Hepatocyte (in vitro differentiated cells): ENCODE data around the gene SIGLEC10. TPM values are rescaled to one million over a fixed set of nuclear protein-coding genes. Genes with fewer than 3 reads are reported as not detected.

ENCODE experiments used
- DNase-seq: peaks from one replicate; pipeline ENCODE4 v3.0.0-alpha.2; 2016; ENCODE audit warnings: low spot score
- H2AFZ ChIP-seq: fragments of 200-600 bp; sonication (generic); 2 replicates; pipeline ENCODE4 v1.6.0; 2016; ENCODE audit warnings: antibody characterized with exemption, mild to moderate bottlenecking
- H3K27ac ChIP-seq: fragments of 200-600 bp; sonication (generic); 2 replicates; pipeline ENCODE4 v1.5.1; 2016; ENCODE audit warnings: mild to moderate bottlenecking
- H3K27me3 ChIP-seq: fragments of 200-600 bp; sonication (generic); 2 replicates; pipeline ENCODE4 v1.6.1; 2016
- H3K36me3 ChIP-seq: fragments of 200-600 bp; sonication (generic); replicated peaks from 2 replicates; pipeline ENCODE4 v1.5.1; 2016; ENCODE audit warnings: low read depth; ENCODE audit not compliant: insufficient read depth
- H3K4me1 ChIP-seq: fragments of 200-600 bp; sonication (generic); 2 replicates; pipeline ENCODE4 v1.5.1; 2016; ENCODE audit warnings: mild to moderate bottlenecking, moderate library complexity; ENCODE audit not compliant: insufficient read depth
- H3K4me2 ChIP-seq: fragments of 200-600 bp; sonication (generic); 2 replicates; pipeline ENCODE4 v1.6.0; 2016
- H3K4me3 ChIP-seq: fragments of 200-600 bp; sonication (generic); 2 replicates; pipeline ENCODE4 v1.5.1; 2016; ENCODE audit warnings: mild to moderate bottlenecking
- H3K79me2 ChIP-seq: fragments of 200-600 bp; sonication (generic); 2 replicates; pipeline ENCODE4 v1.6.0; 2017; ENCODE audit warnings: mild to moderate bottlenecking
- H3K9me2 ChIP-seq: fragments of 200-600 bp; sonication (generic); replicated peaks from 2 replicates; pipeline ENCODE4 v1.6.0; 2017; ENCODE audit warnings: mild to moderate bottlenecking; ENCODE audit not compliant: insufficient read depth
- H3K9me3 ChIP-seq: fragments of 200-600 bp; sonication (generic); 2 replicates; pipeline ENCODE4 v1.5.1; 2016; ENCODE audit warnings: low read depth, mild to moderate bottlenecking
- H4K20me1 ChIP-seq: fragments of 200-600 bp; sonication (generic); 2 replicates; pipeline ENCODE4 v1.6.0; 2016; ENCODE audit warnings: mild to moderate bottlenecking; ENCODE audit not compliant: insufficient read depth, poor library complexity, severe bottlenecking
- EZH2 ChIP-seq: fragments of 200-600 bp; sonication (generic); IDR thresholded peaks from 2 replicates; pipeline ENCODE4 v1.6.1; 2016; ENCODE audit warnings: antibody characterized with exemption, mild to moderate bottlenecking, borderline replicate concordance
- EZH2phosphoT487 ChIP-seq: fragments of 200-600 bp; sonication (generic); IDR thresholded peaks from one replicate; pipeline ENCODE4 v1.6.1; 2018; ENCODE audit warnings: antibody characterized with exemption, mild to moderate bottlenecking, low read depth, moderate library complexity; ENCODE audit not compliant: unreplicated experiment, severe bottlenecking
- WGBS: methylation state at CpG from one replicate; pipeline ENCODE4 v1.1.6; 2016; ENCODE audit warnings: low lambda C conversion rate; ENCODE audit errors: missing lambda C conversion rate; 5-methylcytosine and 5-hydroxymethylcytosine counted together
- polyA plus RNA-seq: library from polyadenylated mRNA; unstranded; fragments of >200 nt; fragmentation: Nextera tagmentation; extraction: Ambion mirVana; gene quantifications from 2 replicates; pipeline ENCODE4 v1.2.1, GENCODE V29; 2016
- total RNA-seq: library from RNA; depleted of rRNA; stranded (reverse); fragments of >200 nt; gene quantifications from 2 replicates; pipeline ENCODE4 v1.2.3, GENCODE V29; 2014
- TF ChIP-seq, protein P1 (sequence below): fragments of 200-600 bp; sonication (generic); IDR thresholded peaks from 2 replicates; pipeline ENCODE4 v1.5.1; 2016; ENCODE audit warnings: antibody characterized with exemption, mild to moderate bottlenecking; ENCODE audit not compliant: poor library complexity

The SIGLEC10 gene
- total and polyA plus RNA-seq, 2 experiments from 2014 or later = 1.6 TPM; not detected in 1

DNA sequence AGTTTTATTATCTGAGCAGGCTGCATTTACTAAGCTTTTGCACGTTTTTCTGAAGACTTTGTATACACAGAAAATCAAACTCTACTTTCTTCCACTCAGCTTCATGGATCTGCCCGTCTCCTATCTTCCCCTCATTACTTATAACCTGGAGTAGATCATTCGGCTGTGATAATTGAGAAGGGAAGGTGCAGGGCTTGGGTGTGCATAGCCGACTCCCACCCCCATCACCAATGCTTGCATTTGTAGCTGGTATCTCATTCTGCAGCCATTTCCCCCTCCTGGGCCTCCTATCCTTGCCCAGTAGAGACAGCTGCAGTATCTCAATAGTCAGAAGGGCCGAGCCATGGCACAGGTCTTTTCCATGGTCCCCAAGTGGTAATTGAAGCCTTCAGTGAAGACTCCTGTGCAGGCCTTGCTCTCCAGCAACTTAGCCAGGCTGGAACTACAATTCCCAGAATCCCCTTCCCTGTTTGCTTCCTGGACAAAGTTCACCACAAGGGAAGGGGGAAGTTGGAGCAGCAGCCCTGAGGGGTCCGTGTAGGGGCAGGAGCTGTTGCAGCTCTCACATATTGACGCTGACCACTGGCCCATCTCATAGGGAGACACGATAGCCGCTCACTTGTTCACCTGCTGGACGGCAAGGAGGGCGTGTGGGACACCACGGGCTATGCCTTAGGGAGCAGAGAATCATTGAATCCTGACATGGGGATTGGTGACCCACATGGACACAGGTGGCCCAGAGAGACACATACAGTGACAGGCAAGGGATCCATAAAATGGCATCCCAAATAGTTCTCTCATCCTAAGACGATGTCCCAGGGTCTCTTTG, 42.9 kb upstream of the SIGLEC10 start:
- H2AFZ ChIP-seq = no peak overlapping the region
- TF ChIP-seq EZH2phosphoT487 (no peak), EZH2 (no peak)
- TF ChIP-seq, protein P1, sequence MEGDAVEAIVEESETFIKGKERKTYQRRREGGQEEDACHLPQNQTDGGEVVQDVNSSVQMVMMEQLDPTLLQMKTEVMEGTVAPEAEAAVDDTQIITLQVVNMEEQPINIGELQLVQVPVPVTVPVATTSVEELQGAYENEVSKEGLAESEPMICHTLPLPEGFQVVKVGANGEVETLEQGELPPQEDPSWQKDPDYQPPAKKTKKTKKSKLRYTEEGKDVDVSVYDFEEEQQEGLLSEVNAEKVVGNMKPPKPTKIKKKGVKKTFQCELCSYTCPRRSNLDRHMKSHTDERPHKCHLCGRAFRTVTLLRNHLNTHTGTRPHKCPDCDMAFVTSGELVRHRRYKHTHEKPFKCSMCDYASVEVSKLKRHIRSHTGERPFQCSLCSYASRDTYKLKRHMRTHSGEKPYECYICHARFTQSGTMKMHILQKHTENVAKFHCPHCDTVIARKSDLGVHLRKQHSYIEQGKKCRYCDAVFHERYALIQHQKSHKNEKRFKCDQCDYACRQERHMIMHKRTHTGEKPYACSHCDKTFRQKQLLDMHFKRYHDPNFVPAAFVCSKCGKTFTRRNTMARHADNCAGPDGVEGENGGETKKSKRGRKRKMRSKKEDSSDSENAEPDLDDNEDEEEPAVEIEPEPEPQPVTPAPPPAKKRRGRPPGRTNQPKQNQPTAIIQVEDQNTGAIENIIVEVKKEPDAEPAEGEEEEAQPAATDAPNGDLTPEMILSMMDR = no peak
- H3K4me2 ChIP-seq = peak overlapping the region; percentile 44
- H3K9me2 ChIP-seq = no peaks in the 10 kb centered on the region
- no peaks in the 10 kb centered on the region for H3K9me3 ChIP-seq
- no peak overlapping the region for H3K4me3 ChIP-seq
- no peaks in the 10 kb centered on the region for H4K20me1 ChIP-seq
- WGBS = 67% methylated on average over 13 of the region's 13 CpGs
- no peak overlapping the region for H3K27ac ChIP-seq
- peaks cover 5% of the 10 kb centered on the region for H3K27me3 ChIP-seq
- H3K79me2 ChIP-seq = no peaks in the 10 kb centered on the region
- DNase-seq = no peak
- no peaks in the 10 kb centered on the region for H3K36me3 ChIP-seq
- no peaks in the 10 kb centered on the region for H3K4me1 ChIP-seq

DNA sequence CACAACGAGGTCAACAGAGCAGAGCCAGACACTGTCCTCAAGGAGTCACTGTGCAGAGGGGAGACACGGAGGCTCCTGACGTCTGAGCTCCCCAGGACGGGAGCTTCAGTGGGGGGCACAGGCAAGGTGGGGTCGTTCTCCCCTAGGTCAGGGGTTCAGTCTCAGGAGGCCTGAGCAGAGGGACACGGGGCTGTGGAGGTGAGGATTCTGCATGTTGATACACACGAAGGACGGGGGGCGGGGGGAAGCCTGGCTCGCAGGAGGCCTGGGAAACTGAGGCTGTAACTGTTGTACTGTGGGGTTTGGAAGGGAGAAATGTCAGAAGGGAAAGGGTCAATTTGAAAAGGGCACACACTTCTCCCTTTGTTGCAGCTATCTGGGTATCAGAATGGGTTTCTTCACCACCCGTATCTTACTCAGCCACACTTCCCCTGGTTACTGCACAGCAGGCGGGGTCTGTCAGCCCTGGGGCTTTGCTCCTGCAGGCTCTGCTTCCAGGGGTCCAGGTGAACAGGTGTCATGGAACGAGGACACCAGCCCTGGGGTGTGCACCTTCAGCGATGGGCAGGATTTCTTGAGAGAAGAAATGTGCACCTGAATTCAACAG, 41.6 kb upstream of the SIGLEC10 start:
- no peaks in the 10 kb centered on the region for H3K36me3 ChIP-seq
- 82% methylated on average over 14 of the region's 14 CpGs for WGBS
- no peak for DNase-seq
- no peak overlapping the region for H3K4me3 ChIP-seq
- no peaks in the 10 kb centered on the region for H3K79me2 ChIP-seq
- H2AFZ ChIP-seq = no peak overlapping the region
- no peaks in the 10 kb centered on the region for H4K20me1 ChIP-seq
- H3K27me3 ChIP-seq = no peaks in the 10 kb centered on the region
- no peaks in the 10 kb centered on the region for H3K4me1 ChIP-seq
- H3K9me2 ChIP-seq = no peaks in the 10 kb centered on the region
- no peak overlapping the region for H3K4me2 ChIP-seq
- TF ChIP-seq EZH2 (no peak), EZH2phosphoT487 (no peak)
- TF ChIP-seq, protein P1 = no peak
- no peaks in the 10 kb centered on the region for H3K9me3 ChIP-seq
- no peak overlapping the region for H3K27ac ChIP-seq

DNA sequence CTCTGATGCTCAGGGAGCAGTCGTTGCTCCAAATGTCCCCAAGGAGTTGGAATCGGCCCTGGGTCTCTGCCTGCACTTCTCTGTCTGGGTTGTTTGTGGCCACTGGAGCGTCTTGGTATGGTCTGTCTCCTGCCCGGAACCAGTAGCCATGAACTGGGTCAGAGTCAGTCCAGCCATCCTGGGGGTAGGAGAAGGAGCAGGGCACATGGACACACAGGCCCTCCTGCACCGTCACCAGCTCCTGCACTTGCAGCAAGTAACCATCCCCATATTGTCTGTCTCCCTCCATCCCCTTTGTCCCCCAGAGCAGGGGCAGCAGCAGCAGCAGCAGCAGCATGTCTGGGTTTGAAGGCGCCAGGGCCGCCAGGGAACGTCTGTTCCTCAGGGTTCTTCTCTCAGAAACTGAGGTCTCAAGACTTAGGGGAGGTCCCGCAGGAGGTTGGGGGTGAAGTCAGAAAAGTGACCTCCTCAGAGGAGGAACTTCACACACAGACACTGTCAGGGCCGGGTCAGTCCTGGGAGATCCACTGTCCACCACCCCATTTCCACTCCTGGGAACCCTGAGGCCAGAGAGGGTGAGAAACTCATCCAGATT, 40.7 kb upstream of the SIGLEC10 start, which contains the start of gene SIGLEC8:
TSS of gene SIGLEC8 (minus strand) at position 404 of the 595 bp plus-strand sequence. CDS start at position 337, 67 bp downstream.
- 77% methylated on average over 10 of the region's 10 CpGs for WGBS
- Histone ChIP-seq H2AFZ (no peak within 1 kb of the TSS), H3K9me2 (no peaks in the 10 kb centered on the region), H3K4me3 (no peak within 1 kb of the TSS), H3K27me3 (no peaks in the 10 kb centered on the region), H3K4me1 (no peaks in the 10 kb centered on the region), H3K27ac (no peak within 1 kb of the TSS), H3K36me3 (no peaks in the 10 kb centered on the region), H3K4me2 (no peak within 1 kb of the TSS), H3K79me2 (no peaks in the 10 kb centered on the region), H3K9me3 (no peaks in the 10 kb centered on the region), H4K20me1 (no peaks in the 10 kb centered on the region)
- DNase-seq = no peak
- TF ChIP-seq EZH2 = no peak
- TF ChIP-seq, protein P1 = no peak
- TF ChIP-seq EZH2phosphoT487 = no peak
